GM12875 (cell line): Measurements from ENCODE around the gene SLC10A3.

Experiments
- H3K4me3 ChIP-seq: one replicate; pipeline ENCODE4 v1.5.1; 2011; ENCODE audit warnings: low read depth, low read length, control low read depth
- TF ChIP-seq, protein P1 (sequence below): IDR thresholded peaks from 2 replicates; pipeline ENCODE4 v1.5.1; 2011; ENCODE audit warnings: low read depth, mild to moderate bottlenecking, control low read depth, inconsistent platforms, low read length, moderate library complexity, borderline replicate concordance; ENCODE audit not compliant: insufficient read depth

Gene SLC10A3, protein sequence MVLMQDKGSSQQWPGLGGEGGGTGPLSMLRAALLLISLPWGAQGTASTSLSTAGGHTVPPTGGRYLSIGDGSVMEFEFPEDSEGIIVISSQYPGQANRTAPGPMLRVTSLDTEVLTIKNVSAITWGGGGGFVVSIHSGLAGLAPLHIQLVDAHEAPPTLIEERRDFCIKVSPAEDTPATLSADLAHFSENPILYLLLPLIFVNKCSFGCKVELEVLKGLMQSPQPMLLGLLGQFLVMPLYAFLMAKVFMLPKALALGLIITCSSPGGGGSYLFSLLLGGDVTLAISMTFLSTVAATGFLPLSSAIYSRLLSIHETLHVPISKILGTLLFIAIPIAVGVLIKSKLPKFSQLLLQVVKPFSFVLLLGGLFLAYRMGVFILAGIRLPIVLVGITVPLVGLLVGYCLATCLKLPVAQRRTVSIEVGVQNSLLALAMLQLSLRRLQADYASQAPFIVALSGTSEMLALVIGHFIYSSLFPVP

DNA sequence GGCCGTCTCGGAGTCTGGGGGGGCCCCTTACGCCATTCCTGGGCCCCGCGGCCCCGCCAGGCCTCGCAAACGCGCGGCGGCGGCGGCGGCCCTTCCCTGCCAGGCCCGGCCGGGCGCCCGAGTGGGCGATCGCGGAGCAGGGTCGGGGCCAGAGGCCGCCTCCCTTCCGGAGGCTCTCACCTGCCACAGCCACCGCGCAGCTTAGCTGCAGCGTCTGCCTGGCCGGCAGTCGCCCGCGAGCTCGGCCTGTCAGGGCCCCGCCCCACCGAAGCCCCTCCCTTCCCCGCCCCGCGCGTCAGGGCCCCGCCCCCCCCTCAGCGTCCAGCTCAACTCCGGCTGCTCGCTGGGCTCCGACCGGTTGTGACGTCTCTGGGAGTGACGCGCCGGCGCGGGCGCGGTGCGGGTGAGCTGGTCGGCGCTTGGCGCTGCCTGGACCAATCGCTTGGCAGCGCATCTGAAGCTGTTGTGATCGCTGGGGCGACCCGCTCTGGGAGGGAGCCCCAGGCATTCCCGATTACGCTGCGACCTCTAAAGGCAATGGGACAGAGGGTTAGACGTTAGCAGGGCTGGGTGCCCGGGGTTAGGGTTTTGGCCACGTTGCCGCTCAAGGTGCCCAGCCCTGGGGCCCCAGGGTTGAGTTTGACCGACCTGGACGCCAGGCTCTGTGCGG is at the start of gene SLC10A3:
TSS of gene SLC10A3 (minus strand) at position 216 of the 670 bp plus-strand sequence. CDS start 1,689 bp downstream, outside the sequence.
- TF ChIP-seq, protein P1, sequence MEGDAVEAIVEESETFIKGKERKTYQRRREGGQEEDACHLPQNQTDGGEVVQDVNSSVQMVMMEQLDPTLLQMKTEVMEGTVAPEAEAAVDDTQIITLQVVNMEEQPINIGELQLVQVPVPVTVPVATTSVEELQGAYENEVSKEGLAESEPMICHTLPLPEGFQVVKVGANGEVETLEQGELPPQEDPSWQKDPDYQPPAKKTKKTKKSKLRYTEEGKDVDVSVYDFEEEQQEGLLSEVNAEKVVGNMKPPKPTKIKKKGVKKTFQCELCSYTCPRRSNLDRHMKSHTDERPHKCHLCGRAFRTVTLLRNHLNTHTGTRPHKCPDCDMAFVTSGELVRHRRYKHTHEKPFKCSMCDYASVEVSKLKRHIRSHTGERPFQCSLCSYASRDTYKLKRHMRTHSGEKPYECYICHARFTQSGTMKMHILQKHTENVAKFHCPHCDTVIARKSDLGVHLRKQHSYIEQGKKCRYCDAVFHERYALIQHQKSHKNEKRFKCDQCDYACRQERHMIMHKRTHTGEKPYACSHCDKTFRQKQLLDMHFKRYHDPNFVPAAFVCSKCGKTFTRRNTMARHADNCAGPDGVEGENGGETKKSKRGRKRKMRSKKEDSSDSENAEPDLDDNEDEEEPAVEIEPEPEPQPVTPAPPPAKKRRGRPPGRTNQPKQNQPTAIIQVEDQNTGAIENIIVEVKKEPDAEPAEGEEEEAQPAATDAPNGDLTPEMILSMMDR, result no peak

DNA sequence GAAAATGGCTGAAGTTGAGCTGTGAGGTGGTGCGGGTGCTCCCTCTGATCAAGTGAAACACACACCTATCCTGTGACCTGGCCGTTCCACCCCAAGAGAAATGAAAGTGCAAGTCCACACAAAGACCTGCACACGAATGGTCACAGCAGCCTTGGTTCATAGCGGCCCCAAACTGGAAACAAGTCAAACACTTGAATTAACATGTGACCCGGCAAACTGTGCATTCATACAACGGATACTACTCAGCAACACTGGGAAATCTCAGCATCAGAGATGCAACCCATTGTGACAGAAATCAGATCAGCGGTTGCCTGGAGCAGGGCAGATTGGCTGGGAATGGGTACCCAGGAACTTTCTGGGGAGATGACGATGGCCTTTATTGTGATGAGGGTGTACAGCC is 48.6 kb upstream of the SLC10A3 start:
- TF ChIP-seq, protein P1, result no peak
- H3K4me3 ChIP-seq, result no peak overlapping the region

More for the DNA sequence above, at the start of gene SLC10A3:
- peak within 1 kb of the TSS; percentile 75 for H3K4me3 ChIP-seq

DNA sequence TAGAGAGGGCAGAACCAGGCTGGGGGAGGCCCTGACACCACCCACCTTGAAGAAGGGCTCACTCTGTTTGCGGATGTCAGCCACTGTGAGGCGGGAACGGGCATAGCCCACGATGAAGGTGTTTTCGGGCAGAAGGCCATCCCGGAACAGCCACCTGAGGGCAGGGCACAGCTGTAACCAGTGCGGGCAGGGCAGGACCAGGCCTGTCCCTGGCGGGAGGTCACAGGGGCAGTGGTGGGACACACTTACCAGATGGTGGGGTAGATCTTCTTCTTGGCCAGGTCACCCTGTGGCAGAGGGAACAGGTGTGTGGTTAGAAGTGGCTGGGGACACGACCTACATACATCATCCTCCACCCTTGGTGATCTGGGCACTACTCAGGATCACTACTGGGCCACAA is 45.5 kb upstream of the SLC10A3 start:
- no peak overlapping the region for H3K4me3 ChIP-seq
- TF ChIP-seq, protein P1, result no peak

DNA sequence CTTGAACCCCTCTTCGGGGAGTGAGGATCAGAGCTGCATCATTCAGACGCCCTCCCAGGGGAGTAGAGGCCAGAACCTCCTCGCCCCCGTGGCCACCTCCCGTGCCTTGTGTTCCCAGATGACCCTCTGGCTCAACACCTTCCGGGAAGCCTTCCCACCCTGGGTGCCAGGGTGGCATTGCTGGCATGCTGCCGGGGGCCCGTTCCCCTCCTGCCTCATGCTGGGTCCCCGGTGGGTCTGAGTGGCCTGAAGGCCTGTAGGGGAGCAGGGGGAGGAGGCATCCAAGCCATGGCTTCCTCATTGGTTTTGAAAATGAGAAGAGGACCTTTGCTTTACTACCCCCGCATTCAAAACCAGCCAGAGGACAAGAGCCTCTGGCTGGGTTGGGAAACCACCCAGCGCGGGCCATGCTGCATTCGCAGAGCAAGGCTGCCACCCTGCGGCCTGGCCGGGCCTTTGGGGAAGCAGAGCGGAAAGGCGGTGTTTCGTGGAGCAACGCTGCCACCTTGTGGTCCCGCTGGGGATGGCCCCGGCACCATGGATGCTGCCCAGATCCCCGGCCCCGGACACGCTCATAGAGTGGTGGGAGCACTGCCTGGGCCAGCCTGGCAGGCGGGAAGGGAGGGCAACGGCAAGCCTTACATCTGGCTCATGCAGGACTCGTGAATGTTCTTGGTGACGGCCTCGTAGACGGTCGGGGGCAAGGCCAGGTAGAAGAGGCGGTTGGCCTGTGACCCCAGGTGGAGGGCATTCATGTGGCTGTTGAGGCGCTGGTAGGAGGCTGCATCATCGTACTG is 44.3 kb upstream of the SLC10A3 start:
- no peak overlapping the region for H3K4me3 ChIP-seq
- TF ChIP-seq, protein P1, result peak; percentile 99

DNA sequence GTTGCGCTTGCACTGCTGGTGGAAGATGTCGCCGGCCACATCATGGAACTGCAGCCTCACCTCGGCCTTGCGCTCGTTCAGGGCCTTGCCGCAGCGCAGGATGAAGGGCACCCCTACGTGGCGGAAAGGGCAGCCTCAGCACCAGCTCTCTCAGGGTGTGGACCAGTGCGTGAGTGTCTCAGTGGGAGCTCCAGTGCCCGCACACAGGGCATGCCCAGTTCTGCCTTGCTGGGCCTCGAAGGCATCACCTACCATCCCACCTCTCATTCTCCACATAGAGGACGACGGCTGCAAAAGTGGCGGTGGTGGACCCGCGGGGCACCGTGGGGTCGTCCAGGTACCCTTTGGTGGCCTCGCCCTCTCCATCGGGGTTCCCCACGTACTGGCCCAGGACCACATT is 42.3 kb upstream of the SLC10A3 start:
- TF ChIP-seq, protein P1, result no peak
- no peak overlapping the region for H3K4me3 ChIP-seq

DNA sequence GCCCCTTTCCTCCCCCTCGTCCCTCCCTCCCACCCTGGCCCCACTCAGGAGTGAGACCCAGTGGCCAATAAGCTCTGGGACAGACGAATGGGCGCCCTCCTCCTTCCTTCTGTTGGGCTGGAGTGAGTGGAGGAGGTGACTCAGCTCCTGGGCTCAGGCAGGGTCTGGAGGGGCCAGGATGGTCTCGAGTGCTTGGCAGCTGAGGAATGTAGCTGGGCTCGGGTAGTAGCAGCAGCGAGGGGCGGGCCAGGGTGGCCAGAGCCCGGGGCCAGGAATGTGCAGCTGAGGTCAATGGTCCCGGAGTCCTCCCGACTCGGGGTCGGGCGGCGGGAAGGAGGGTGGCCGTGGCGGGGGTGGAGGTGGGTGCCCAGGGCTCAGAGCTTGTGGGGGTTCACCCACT is 41.2 kb upstream of the SLC10A3 start:
- TF ChIP-seq, protein P1, result no peak
- H3K4me3 ChIP-seq, result no peak overlapping the region
